Keratinocyte (primary cell): ENCODE results near the gene HINT2. TPM values are rescaled to one million over a fixed set of nuclear protein-coding genes. Genes with fewer than 3 reads are reported as not detected.

ENCODE experiments used
- DNase-seq: peaks from one replicate; pipeline ENCODE4 v3.0.0-alpha.2; 2011; ENCODE audit warnings: low read depth, missing footprints, low spot score
- FAIRE-seq: peaks from 2 replicates; lab custom pipeline; 2011; peaks lifted over from hg19 to GRCh38; lab: Jason Lieb, UNC
- H2AFZ ChIP-seq: 2 replicates; pipeline ENCODE4 v1.6.0; 2012; ENCODE audit warnings: low read length, control low read depth, inconsistent platforms; ENCODE audit not compliant: control insufficient read depth
- H3K27ac ChIP-seq: 2 replicates; pipeline ENCODE4 v1.5.1; 2011; ENCODE audit warnings: low read length; ENCODE audit not compliant: control insufficient read depth, insufficient read depth
- H3K27me3 ChIP-seq: 3 replicates; pipeline ENCODE4 v1.6.0; 2011; ENCODE audit warnings: low read length; ENCODE audit not compliant: control insufficient read depth, insufficient read depth; ENCODE audit errors: extremely low read depth
- H3K36me3 ChIP-seq, 2 experiments: 2 replicates in 1 of 2; 3 replicates in 1 of 2; pipeline ENCODE4 v1.5.1; 2011; ENCODE audit warnings: low read length in 2 of 2, mild to moderate bottlenecking in 1 of 2; ENCODE audit not compliant: control insufficient read depth in 2 of 2, insufficient read depth in 2 of 2; ENCODE audit errors: extremely low read depth in 1 of 2
- H3K4me1 ChIP-seq: 3 replicates; pipeline ENCODE4 v1.5.1; 2011; ENCODE audit warnings: low read length; ENCODE audit not compliant: control insufficient read depth, insufficient read depth; ENCODE audit errors: extremely low read depth
- H3K4me2 ChIP-seq: 3 replicates; pipeline ENCODE4 v1.6.0; 2011; ENCODE audit warnings: low read depth, low read length; ENCODE audit not compliant: control insufficient read depth, insufficient read depth; ENCODE audit errors: extremely low read depth
- H3K4me3 ChIP-seq, 3 experiments: fragments of 200-600 bp in 1 of 3; sonication (generic) in 1 of 3; 2 replicates in 2 of 3; 3 replicates in 1 of 3; pipeline ENCODE4 v1.5.1; 2011 to 2016; ENCODE audit warnings: low read length in 3 of 3, mild to moderate bottlenecking in 3 of 3, control low read depth in 2 of 3, inconsistent platforms in 1 of 3, low read depth in 1 of 3, mixed read lengths in 1 of 3, mixed run types in 1 of 3, moderate library complexity in 1 of 3; ENCODE audit not compliant: control insufficient read depth in 2 of 3, insufficient read depth in 2 of 3; ENCODE audit errors: extremely low read depth in 1 of 3
- H3K79me2 ChIP-seq: 2 replicates; pipeline ENCODE4 v1.6.0; 2012; ENCODE audit warnings: low read length; ENCODE audit not compliant: control insufficient read depth, insufficient read depth
- H3K9ac ChIP-seq: 3 replicates; pipeline ENCODE4 v1.6.0; 2011; ENCODE audit warnings: low read length; ENCODE audit not compliant: control insufficient read depth, insufficient read depth; ENCODE audit errors: extremely low read depth
- H3K9me1 ChIP-seq: 3 replicates; pipeline ENCODE4 v1.6.0; 2011; ENCODE audit warnings: low read length; ENCODE audit not compliant: control insufficient read depth, insufficient read depth; ENCODE audit errors: extremely low read depth
- H3K9me3 ChIP-seq: 2 replicates; pipeline ENCODE4 v1.5.1; 2012; ENCODE audit warnings: low read depth, low read length; ENCODE audit not compliant: control insufficient read depth
- H4K20me1 ChIP-seq: 3 replicates; pipeline ENCODE4 v1.6.0; 2011; ENCODE audit warnings: low read length; ENCODE audit not compliant: control insufficient read depth, insufficient read depth; ENCODE audit errors: extremely low read depth
- CTCF ChIP-seq, 3 experiments: IDR thresholded peaks in 1 of 3; conservative IDR thresholded peaks in 1 of 3; optimal IDR thresholded peaks in 1 of 3; 2 replicates in 2 of 3; 3 replicates in 1 of 3; pipeline versions ENCODE3 to v1.5.1; 2011; ENCODE audit warnings: low read length in 3 of 3, mild to moderate bottlenecking in 3 of 3, moderate library complexity in 2 of 3, control low read depth in 1 of 3, inconsistent platforms in 1 of 3; ENCODE audit not compliant: insufficient read depth in 2 of 3; ENCODE audit errors: extremely low read depth in 1 of 3
- EZH2 ChIP-seq: IDR thresholded peaks from one replicate; pipeline ENCODE4 v1.6.1; 2012; ENCODE audit warnings: inconsistent platforms, mild to moderate bottlenecking, low read length, moderate library complexity
- dilution Hi-C: fragments of 300-500 bp; cut with MboI; formaldehyde crosslinking; loops from one replicate; pipeline ENCODE4 v1.7.0; 2020; ENCODE audit warnings: low sequenced_read_pairs; ENCODE audit not compliant: extremely low pct_ligation_motif_present
- polyA plus RNA-seq, 5 experiments: library from polyadenylated mRNA; depleted of rRNA in 3 of 5; stranded (reverse) in 3 of 5; stranded (forward) in 1 of 5; unstranded in 1 of 5; fragments of >200 nt; gene quantifications; 1 replicate in 1 of 5; 2 replicates in 3 of 5; 3 replicates in 1 of 5; pipeline versions ENCODE4 v1.2.1 to v1.2.3, GENCODE V29; 2011 to 2012; ENCODE audit warnings: missing spikeins in 2 of 5, low read depth in 1 of 5, low replicate concordance in 1 of 5

Gene HINT2
- polyA plus RNA-seq, 1 donor (not counting 4 experiments of a cell fraction or from before 2014, with no cell fraction given) = 16.6 TPM

DNA sequence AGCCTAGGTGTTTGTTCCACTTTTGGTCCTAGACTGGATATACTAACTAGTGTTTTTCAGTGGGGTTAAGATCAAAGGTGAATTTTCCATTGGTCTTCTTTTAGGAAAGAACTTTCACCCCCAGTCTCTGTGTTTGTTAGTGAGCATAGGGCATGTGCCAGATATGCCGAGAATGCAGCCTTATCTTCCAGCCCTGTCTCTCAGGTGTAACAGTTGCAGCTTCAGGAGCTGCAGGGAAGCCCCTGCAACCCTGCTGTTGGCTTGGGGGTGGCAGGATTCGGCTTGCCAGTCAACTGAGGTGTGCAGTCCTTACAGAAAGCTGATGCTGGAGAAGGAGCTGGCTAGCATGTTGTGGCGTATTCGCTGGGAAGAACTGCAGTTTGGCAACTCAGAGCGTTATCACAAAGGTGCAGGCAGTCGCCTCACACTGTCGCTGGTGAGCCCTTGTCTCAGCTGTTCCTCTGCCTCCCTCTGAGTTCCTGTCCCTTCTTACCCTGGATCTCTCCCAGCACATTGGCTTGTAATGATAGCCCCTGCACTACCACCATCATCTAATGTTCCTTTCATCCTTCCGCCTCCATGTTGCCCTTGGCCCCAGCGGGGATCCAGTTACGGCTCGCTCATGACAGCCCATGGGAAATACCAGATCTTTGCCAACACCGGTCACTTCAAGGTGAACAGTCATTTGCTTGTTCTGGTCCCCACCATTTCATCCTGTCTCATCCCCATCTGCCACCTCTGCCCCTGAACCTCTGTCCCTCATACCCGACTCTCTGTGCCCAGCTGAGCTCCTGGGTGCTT, 13.3 kb downstream of the HINT2 start:
- Histone ChIP-seq H3K27ac (no peak overlapping the region), H3K9me3 (no peaks in the 10 kb centered on the region), H3K9me1 (no peaks in the 10 kb centered on the region), H3K4me1 (peaks cover 13% of the 10 kb centered on the region), H3K4me3 (no peak overlapping the region), H3K79me2 (no peaks in the 10 kb centered on the region), H3K36me3 (peaks cover 0 to 2% of the 10 kb centered on the region in 2 experiments), H2AFZ (no peak overlapping the region), H3K9ac (no peak overlapping the region), H4K20me1 (no peaks in the 10 kb centered on the region), H3K4me2 (no peak overlapping the region), H3K27me3 (no peaks in the 10 kb centered on the region)
- TF ChIP-seq EZH2 = no peak
- no peak for TF ChIP-seq CTCF (optimal IDR thresholded peaks at IDR 0.05 in 1 of 3, IDR thresholded peaks at IDR 0.05 in 1 of 3, conservative IDR thresholded peaks at IDR 0.05 in 1 of 3; ENCODE audit: extremely low read depth in 1 of 3, insufficient read depth in 2 of 3, low read length in 3 of 3)
- dilution Hi-C loops = no loop called here
- DNase-seq (no peak), FAIRE-seq (no peak)

DNA sequence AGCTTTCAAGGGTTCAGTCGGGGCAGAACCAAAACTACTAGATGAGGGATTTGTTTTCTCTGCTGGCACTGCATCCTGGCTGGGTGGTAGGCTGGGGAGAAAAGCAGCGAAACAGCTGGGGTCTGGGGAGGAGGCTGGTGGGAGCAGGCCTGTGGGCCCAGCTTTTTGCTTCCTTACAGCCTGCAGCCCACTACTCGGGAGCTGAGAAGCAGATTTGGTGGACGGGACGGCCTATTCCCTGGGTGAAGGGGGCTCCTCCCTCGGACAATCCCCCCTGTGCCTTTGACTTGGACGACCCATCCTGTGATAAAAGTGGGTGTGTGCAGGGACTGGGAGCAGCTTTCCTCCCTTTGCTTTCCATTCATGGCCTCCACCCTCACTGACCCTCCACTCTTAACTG, 14.3 kb downstream of the HINT2 start:
- FAIRE-seq (no peak), DNase-seq (no peak)
- Histone ChIP-seq H3K27ac (no peak overlapping the region), H4K20me1 (no peaks in the 10 kb centered on the region), H3K9me3 (no peaks in the 10 kb centered on the region), H2AFZ (no peak overlapping the region), H3K79me2 (no peaks in the 10 kb centered on the region), H3K9me1 (no peaks in the 10 kb centered on the region), H3K27me3 (no peaks in the 10 kb centered on the region), H3K4me1 (peaks cover 19% of the 10 kb centered on the region), H3K9ac (no peak overlapping the region), H3K36me3 (peaks cover 0 to 2% of the 10 kb centered on the region in 2 experiments), H3K4me3 (no peak overlapping the region), H3K4me2 (no peak overlapping the region)
- dilution Hi-C loops = no loop called here
- TF ChIP-seq EZH2 = no peak
- TF ChIP-seq CTCF (optimal IDR thresholded peaks at IDR 0.05 in 1 of 3, IDR thresholded peaks at IDR 0.05 in 1 of 3, conservative IDR thresholded peaks at IDR 0.05 in 1 of 3; ENCODE audit: extremely low read depth in 1 of 3, insufficient read depth in 2 of 3, low read length in 3 of 3) = no peak
